HEK293 (cell line): ENCODE results near the gene TMEM41A.

Experiments used
- AEBP2 ChIP-seq: fragments of 450-650 bp; formaldehyde crosslinking; IDR thresholded peaks from 2 replicates; pipeline ENCODE4 v1.5.1; 2016; ENCODE audit warnings: missing biosample characterization, missing genetic modification characterization, borderline replicate concordance
- BCL11B ChIP-seq: fragments of 450-650 bp; formaldehyde crosslinking; IDR thresholded peaks from 2 replicates; pipeline ENCODE4 v1.5.1; 2016; ENCODE audit warnings: low read depth, missing biosample characterization, missing genetic modification characterization
- EGR2 ChIP-seq: fragments of 450-650 bp; formaldehyde crosslinking; IDR thresholded peaks from 2 replicates; pipeline ENCODE4 v1.5.1; 2016; ENCODE audit warnings: low read depth, missing biosample characterization, missing genetic modification characterization
- HOXD13 ChIP-seq: sonication (generic); formaldehyde crosslinking; IDR thresholded peaks from 2 replicates; pipeline ENCODE4 v1.8.0; 2022; ENCODE audit warnings: missing genetic modification reagents, borderline replicate concordance
- KLF10 ChIP-seq: fragments of 450-650 bp; IDR thresholded peaks from 2 replicates; pipeline ENCODE4 v1.5.1; 2018; ENCODE audit warnings: missing biosample characterization, mild to moderate bottlenecking, missing genetic modification characterization
- OSR2 ChIP-seq: fragments of 450-650 bp; formaldehyde crosslinking; IDR thresholded peaks from 2 replicates; pipeline ENCODE4 v1.5.1; 2016; ENCODE audit warnings: missing biosample characterization, missing genetic modification characterization
- PRDM1 ChIP-seq: fragments of 450-650 bp; formaldehyde crosslinking; IDR thresholded peaks from 2 replicates; pipeline ENCODE4; 2016; ENCODE audit warnings: missing biosample characterization, missing genetic modification characterization
- TRIM28 ChIP-seq: IDR thresholded peaks from 2 replicates; pipeline ENCODE4 v1.6.1; 2011; ENCODE audit warnings: low read length, control low read depth, borderline replicate concordance
- TSHZ1 ChIP-seq: fragments of 450-650 bp; formaldehyde crosslinking; IDR thresholded peaks from 2 replicates; pipeline ENCODE4 v1.5.1; 2016; ENCODE audit warnings: missing biosample characterization, missing genetic modification characterization, borderline replicate concordance
- ZBTB21 ChIP-seq: fragments of 450-650 bp; formaldehyde crosslinking; IDR thresholded peaks from 2 replicates; pipeline ENCODE4 v1.5.1; 2017; ENCODE audit warnings: missing biosample characterization, missing genetic modification characterization
- ZBTB48 ChIP-seq: fragments of 450-650 bp; formaldehyde crosslinking; IDR thresholded peaks from 2 replicates; pipeline ENCODE4 v1.5.1; 2016; ENCODE audit warnings: missing biosample characterization, missing genetic modification characterization
- ZBTB8A ChIP-seq: fragments of 450-650 bp; formaldehyde crosslinking; IDR thresholded peaks from 2 replicates; pipeline ENCODE4 v1.5.1; 2016; ENCODE audit warnings: missing biosample characterization, missing genetic modification characterization
- ZNF146 ChIP-seq: fragments of 450-650 bp; formaldehyde crosslinking; IDR thresholded peaks from 2 replicates; pipeline ENCODE4 v1.5.1; 2016; ENCODE audit warnings: missing biosample characterization, missing genetic modification characterization
- ZNF157 ChIP-seq: fragments of 450-650 bp; formaldehyde crosslinking; IDR thresholded peaks from 2 replicates; pipeline ENCODE4 v1.5.1; 2016; ENCODE audit warnings: missing biosample characterization, missing genetic modification characterization
- ZNF174 ChIP-seq: fragments of 450-650 bp; formaldehyde crosslinking; IDR thresholded peaks from 2 replicates; pipeline ENCODE4 v1.5.0; 2017; ENCODE audit warnings: missing biosample characterization, mild to moderate bottlenecking, missing genetic modification characterization
- ZNF184 ChIP-seq: fragments of 450-650 bp; IDR thresholded peaks from 2 replicates; pipeline ENCODE4 v1.5.1; 2018; ENCODE audit warnings: missing biosample characterization, mild to moderate bottlenecking, missing genetic modification characterization
- ZNF214 ChIP-seq: fragments of 450-650 bp; formaldehyde crosslinking; IDR thresholded peaks from 2 replicates; pipeline ENCODE4 v1.5.1; 2017; ENCODE audit warnings: missing biosample characterization, mild to moderate bottlenecking, missing genetic modification characterization, borderline replicate concordance
- ZNF266 ChIP-seq: fragments of 450-650 bp; formaldehyde crosslinking; IDR thresholded peaks from 2 replicates; pipeline ENCODE4 v1.5.1; 2016; ENCODE audit warnings: missing biosample characterization, missing genetic modification characterization, low read depth
- ZNF404 ChIP-seq: fragments of 450-650 bp; formaldehyde crosslinking; IDR thresholded peaks from 2 replicates; pipeline ENCODE4 v1.5.1; 2017; ENCODE audit warnings: missing biosample characterization, missing genetic modification characterization
- ZNF426 ChIP-seq: fragments of 450-650 bp; formaldehyde crosslinking; IDR thresholded peaks from 2 replicates; pipeline ENCODE4 v1.5.1; 2017; ENCODE audit warnings: missing biosample characterization, missing genetic modification characterization, mild to moderate bottlenecking, inconsistent platforms, moderate library complexity
- ZNF48 ChIP-seq: fragments of 450-650 bp; formaldehyde crosslinking; IDR thresholded peaks from 2 replicates; pipeline ENCODE4 v1.5.1; 2016; ENCODE audit warnings: missing biosample characterization, missing genetic modification characterization
- ZNF623 ChIP-seq: fragments of 450-650 bp; formaldehyde crosslinking; IDR thresholded peaks from 2 replicates; pipeline ENCODE4 v1.5.1; 2016; ENCODE audit warnings: missing biosample characterization, missing genetic modification characterization
- ZNF654 ChIP-seq: fragments of 450-650 bp; formaldehyde crosslinking; IDR thresholded peaks from 2 replicates; pipeline ENCODE4 v1.5.1; 2016; ENCODE audit warnings: low read depth, missing biosample characterization, missing genetic modification characterization
- ZNF670 ChIP-seq: fragments of 450-650 bp; formaldehyde crosslinking; IDR thresholded peaks from 2 replicates; pipeline ENCODE4 v1.5.1; 2016; ENCODE audit warnings: missing biosample characterization, missing genetic modification characterization, low read depth
- ZNF777 ChIP-seq: fragments of 450-650 bp; formaldehyde crosslinking; IDR thresholded peaks from 2 replicates; pipeline ENCODE4 v1.5.1; 2017; ENCODE audit warnings: missing biosample characterization, missing genetic modification characterization, borderline replicate concordance
- ZNF791 ChIP-seq: fragments of 450-650 bp; formaldehyde crosslinking; IDR thresholded peaks from 2 replicates; pipeline ENCODE4 v1.5.1; 2016; ENCODE audit warnings: missing biosample characterization, missing genetic modification characterization
- ZSCAN18 ChIP-seq: fragments of 450-650 bp; formaldehyde crosslinking; IDR thresholded peaks from 2 replicates; pipeline ENCODE4 v1.5.1; 2016; ENCODE audit warnings: missing biosample characterization, missing genetic modification characterization
- TF ChIP-seq, protein P1 (sequence below): fragments of 450-650 bp; formaldehyde crosslinking; IDR thresholded peaks from 2 replicates; pipeline ENCODE4 v1.5.1; 2016; ENCODE audit warnings: missing biosample characterization, missing genetic modification characterization
- TF ChIP-seq, protein P2 (sequence below): fragments of 450-650 bp; formaldehyde crosslinking; IDR thresholded peaks from 2 replicates; pipeline ENCODE4 v1.5.1; 2016; ENCODE audit warnings: missing biosample characterization, missing genetic modification characterization
- TF ChIP-seq, protein P3 (sequence below): fragments of 450-650 bp; formaldehyde crosslinking; IDR thresholded peaks from 2 replicates; pipeline ENCODE4 v1.5.1; 2016; ENCODE audit warnings: missing biosample characterization, missing genetic modification characterization

Gene TMEM41A

GRCh38 chr3:185537369-185537970 lies 38.6 kb upstream of the TMEM41A start (continued):
- TF ChIP-seq ZBTB48 = no peak
- TF ChIP-seq ZNF174 (tag by site-specific recombination) = no peak
- TF ChIP-seq, protein P1, sequence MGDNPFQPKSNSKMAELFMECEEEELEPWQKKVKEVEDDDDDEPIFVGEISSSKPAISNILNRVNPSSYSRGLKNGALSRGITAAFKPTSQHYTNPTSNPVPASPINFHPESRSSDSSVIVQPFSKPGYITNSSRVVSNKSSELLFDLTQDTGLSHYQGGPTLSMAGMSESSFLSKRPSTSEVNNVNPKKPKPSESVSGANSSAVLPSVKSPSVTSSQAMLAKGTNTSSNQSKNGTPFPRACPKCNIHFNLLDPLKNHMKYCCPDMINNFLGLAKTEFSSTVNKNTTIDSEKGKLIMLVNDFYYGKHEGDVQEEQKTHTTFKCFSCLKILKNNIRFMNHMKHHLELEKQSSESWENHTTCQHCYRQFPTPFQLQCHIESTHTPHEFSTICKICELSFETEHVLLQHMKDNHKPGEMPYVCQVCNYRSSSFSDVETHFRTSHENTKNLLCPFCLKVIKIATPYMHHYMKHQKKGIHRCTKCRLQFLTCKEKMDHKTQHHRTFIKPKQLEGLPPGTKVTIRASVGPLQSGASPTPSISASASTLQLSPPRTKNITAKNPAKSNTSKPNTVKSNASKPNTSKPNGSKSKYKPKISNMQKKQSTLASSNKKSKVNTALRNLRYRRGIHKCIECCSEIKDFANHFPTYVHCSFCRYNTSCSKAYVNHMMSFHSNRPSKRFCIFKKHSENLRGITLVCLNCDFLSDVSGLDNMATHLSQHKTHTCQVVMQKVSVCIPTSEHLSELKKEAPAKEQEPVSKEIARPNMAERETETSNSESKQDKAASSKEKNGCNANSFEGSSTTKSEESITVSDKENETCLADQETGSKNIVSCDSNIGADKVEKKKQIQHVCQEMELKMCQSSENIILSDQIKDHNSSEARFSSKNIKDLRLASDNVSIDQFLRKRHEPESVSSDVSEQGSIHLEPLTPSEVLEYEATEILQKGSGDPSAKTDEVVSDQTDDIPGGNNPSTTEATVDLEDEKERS (tag by site-specific recombination) = peak; percentile 52; the same call in 1 of the 2 replicates
- peak; percentile 73; the same call in 1 of the 2 replicates for TF ChIP-seq ZNF184
- no peak for TF ChIP-seq ZNF48 (tag by site-specific recombination)
- peak; percentile 85 for TF ChIP-seq TRIM28
- TF ChIP-seq ZNF266 (tag by site-specific recombination) = no peak
- 0 out of 2 replicates have a peak, but pooled peaks have one; percentile 49 for TF ChIP-seq ZBTB8A
- TF ChIP-seq, protein P2, sequence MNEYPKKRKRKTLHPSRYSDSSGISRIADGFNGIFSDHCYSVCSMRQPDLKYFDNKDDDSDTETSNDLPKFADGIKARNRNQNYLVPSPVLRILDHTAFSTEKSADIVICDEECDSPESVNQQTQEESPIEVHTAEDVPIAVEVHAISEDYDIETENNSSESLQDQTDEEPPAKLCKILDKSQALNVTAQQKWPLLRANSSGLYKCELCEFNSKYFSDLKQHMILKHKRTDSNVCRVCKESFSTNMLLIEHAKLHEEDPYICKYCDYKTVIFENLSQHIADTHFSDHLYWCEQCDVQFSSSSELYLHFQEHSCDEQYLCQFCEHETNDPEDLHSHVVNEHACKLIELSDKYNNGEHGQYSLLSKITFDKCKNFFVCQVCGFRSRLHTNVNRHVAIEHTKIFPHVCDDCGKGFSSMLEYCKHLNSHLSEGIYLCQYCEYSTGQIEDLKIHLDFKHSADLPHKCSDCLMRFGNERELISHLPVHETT (tag by site-specific recombination) = peak; percentile 86
- TF ChIP-seq PRDM1 (tag by site-specific recombination) = peak; percentile 87
- TF ChIP-seq ZSCAN18 (tag by site-specific recombination) = no peak
- TF ChIP-seq TSHZ1 = 0 out of 2 replicates have a peak, but pooled peaks have one; percentile 47
- no peak for TF ChIP-seq EGR2 (tag by site-specific recombination)
- no peak for TF ChIP-seq AEBP2 (tag by site-specific recombination)
- TF ChIP-seq, protein P3, sequence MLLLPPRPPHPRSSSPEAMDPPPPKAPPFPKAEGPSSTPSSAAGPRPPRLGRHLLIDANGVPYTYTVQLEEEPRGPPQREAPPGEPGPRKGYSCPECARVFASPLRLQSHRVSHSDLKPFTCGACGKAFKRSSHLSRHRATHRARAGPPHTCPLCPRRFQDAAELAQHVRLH = 0 out of 2 replicates have a peak, but pooled peaks have one; percentile 45
- TF ChIP-seq ZNF623 (tag by site-specific recombination) = no peak
- peak; percentile 59 for TF ChIP-seq KLF10
- no peak for TF ChIP-seq ZNF791 (tag by site-specific recombination)
- no peak for TF ChIP-seq HOXD13 (CRISPR knock-in tag)
- no peak for TF ChIP-seq ZNF214 (tag by site-specific recombination)
- peak; percentile 34; the same call in 1 of the 2 replicates for TF ChIP-seq OSR2 (tag by site-specific recombination)
- TF ChIP-seq BCL11B = no peak
- TF ChIP-seq ZNF426 (tag by site-specific recombination) = no peak
- TF ChIP-seq ZNF146 (tag by site-specific recombination) = no peak
- TF ChIP-seq ZNF404 = no peak
- peak; percentile 92 for TF ChIP-seq ZBTB21 (tag by site-specific recombination)
- TF ChIP-seq ZNF157 (tag by site-specific recombination) = no peak
- no peak for TF ChIP-seq ZNF670 (tag by site-specific recombination)
- no peak; the same call in 1 of the 2 replicates for TF ChIP-seq ZNF654
- no peak for TF ChIP-seq ZNF777 (tag by site-specific recombination)
